MM.1S (cell line): ENCODE results near the gene SFN.
A peak's percentile ranks its signal among the peaks of the same experiment; 100 is the strongest.

Experiments used
- CTCF ChIP-seq: fragments of 300-600 bp; sonication (generic); IDR thresholded peaks from 2 replicates; pipeline ENCODE4 v1.5.1; 2016; ENCODE audit warnings: antibody characterized with exemption, low read length, mixed read lengths
- EZH2 ChIP-seq: fragments of 300-600 bp; sonication (generic); optimal IDR thresholded peaks from 2 replicates; pipeline ENCODE3; 2017; ENCODE audit warnings: low read depth, mild to moderate bottlenecking, antibody characterized with exemption, low read length, mixed read lengths
- EZH2phosphoT487 ChIP-seq: fragments of 300-600 bp; sonication (generic); IDR thresholded peaks from 2 replicates; pipeline ENCODE4 v1.6.1; 2018; ENCODE audit warnings: antibody characterized with exemption, low read length

DNA sequence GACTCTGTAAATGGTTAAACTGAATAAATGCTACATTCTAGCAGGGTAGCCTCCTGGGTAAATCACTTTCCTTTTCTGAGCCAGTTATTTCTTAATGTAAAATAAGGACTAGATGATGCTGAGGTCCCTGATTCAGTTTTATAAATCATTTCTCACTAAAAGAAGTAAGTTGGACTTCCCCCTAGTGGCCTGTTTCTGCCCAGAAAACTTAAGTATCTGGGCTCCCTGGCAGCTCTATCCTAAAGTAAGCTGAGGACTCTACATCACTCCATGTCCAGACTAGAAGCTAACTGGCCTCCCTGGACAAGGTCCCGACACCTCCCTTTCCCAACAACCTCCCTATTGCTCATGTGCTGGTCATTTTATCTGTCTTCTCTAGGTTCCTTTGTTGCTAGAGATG lies 24.2 kb downstream of the SFN start:
- TF ChIP-seq CTCF (peak; percentile 52), EZH2 (no peak), EZH2phosphoT487 (no peak)
